HepG2 (cell line): ENCODE data around the gene ATG2B.

Experiments
- KLF16 ChIP-seq, 2 experiments: sonication (generic) in 1 of 2; formaldehyde crosslinking in 1 of 2; IDR thresholded peaks; 2 replicates each; pipeline versions ENCODE4 v1.6.1 to v1.8.0; 2016 to 2023; ENCODE audit warnings: missing genetic modification reagents in 2 of 2, missing compliant biosample characterization in 1 of 2
- POLR2AphosphoS5 ChIP-seq: IDR thresholded peaks from 2 replicates; pipeline ENCODE4 v1.6.1; 2012; ENCODE audit warnings: low read depth, low read length
- XBP1 ChIP-seq: sonication (generic); formaldehyde crosslinking; IDR thresholded peaks from 2 replicates; pipeline ENCODE4 v1.5.0; 2020; ENCODE audit warnings: missing genetic modification reagents
- TF ChIP-seq, protein P1 (sequence below): sonication (generic); formaldehyde crosslinking; IDR thresholded peaks from 2 replicates; pipeline ENCODE4 v1.8.0; 2022; ENCODE audit warnings: low read depth, missing genetic modification reagents
- TF ChIP-seq, protein P2 (sequence below): sonication (generic); formaldehyde crosslinking; IDR thresholded peaks from 2 replicates; pipeline ENCODE4 v1.5.0; 2020; ENCODE audit warnings: missing genetic modification reagents

DNA sequence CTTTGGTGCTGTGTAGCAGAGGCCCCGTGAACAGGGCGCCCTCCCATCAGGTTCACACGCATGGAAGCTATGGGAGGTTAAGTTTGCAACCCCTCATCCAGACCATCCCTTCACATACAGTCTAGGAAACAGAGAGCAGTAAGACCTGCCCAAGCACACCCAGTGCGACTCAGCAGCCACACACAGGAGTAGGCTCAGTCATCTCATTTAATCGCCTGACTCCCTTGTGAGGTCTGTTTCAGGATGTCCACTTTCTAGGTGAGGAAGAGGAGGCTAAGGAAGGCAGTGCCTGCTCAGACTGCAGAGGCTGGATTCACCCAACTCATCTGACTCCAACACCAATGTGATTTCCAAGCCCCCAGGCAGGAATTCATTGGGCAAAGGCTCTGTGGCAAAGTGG is 95.2 kb downstream of the ATG2B start:
- TF ChIP-seq, protein P1, sequence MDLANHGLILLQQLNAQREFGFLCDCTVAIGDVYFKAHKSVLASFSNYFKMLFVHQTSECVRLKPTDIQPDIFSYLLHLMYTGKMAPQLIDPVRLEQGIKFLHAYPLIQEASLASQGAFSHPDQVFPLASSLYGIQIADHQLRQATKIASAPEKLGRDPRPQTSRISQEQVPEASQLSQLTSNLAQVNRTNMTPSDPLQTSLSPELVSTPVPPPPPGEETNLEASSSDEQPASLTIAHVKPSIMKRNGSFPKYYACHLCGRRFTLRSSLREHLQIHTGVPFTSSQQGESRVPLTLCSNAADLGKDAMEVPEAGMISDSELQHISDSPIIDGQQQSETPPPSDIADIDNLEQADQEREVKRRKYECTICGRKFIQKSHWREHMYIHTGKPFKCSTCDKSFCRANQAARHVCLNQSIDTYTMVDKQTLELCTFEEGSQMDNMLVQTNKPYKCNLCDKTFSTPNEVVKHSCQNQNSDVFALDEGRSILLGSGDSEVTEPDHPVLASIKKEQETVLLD (CRISPR knock-in tag), result no peak
- TF ChIP-seq POLR2AphosphoS5 (no peak), KLF16 (CRISPR knock-in tag; IDR thresholded peaks at IDR 0.05) (no peak), XBP1 (CRISPR knock-in tag) (no peak)
- TF ChIP-seq, protein P2, sequence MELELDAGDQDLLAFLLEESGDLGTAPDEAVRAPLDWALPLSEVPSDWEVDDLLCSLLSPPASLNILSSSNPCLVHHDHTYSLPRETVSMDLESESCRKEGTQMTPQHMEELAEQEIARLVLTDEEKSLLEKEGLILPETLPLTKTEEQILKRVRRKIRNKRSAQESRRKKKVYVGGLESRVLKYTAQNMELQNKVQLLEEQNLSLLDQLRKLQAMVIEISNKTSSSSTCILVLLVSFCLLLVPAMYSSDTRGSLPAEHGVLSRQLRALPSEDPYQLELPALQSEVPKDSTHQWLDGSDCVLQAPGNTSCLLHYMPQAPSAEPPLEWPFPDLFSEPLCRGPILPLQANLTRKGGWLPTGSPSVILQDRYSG (CRISPR knock-in tag), result no peak
